GM13977 (cell line): ENCODE data around the gene ISL2.

ENCODE experiments used
- DNase-seq: peaks from one replicate; pipeline ENCODE4 v3.0.0; 2012; ENCODE audit warnings: low spot score
- CTCF ChIP-seq: IDR thresholded peaks from 2 replicates; pipeline ENCODE4 v1.5.1; 2012; ENCODE audit warnings: mild to moderate bottlenecking, control low read depth; ENCODE audit not compliant: insufficient read depth; ENCODE audit errors: extremely low read depth, missing control alignments
- in situ Hi-C: fragments of 300-500 bp; cut with MboI; formaldehyde crosslinking; loops from one replicate; pipeline ENCODE4 v1.12.0; 2022; ENCODE audit warnings: low sequenced_read_pairs, low pct_unique_long_range_greater_than_20kb, mixed read lengths, inconsistent platforms; ENCODE audit not compliant: unreplicated experiment

The ISL2 gene

DNA sequence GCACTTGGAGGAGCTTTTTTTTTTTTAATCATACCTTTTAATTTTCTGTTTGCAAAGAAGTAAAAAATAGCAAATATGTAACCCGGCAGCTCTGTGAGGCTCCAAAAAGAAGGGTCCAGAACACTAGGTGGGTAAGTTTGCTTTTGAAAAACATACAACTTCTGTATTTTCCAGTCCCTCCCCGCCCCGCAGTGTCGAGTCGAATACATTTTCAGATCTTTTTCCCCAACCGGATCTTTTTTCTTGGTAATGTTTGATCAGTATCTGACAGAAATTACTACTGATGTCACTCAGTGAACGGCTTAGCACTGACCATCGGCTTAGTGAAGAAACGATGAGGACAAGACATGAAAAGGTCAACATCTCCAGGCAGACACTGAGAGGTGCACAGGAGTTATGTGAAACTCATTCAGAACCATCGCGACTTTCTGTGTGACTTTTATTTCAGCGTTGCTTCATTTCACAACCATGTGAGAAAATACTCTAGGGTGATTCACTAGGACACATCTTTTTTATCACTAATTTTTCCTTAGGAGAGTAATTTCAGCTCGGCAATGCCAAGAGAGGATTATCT, 11.0 kb downstream of the ISL2 start:
- TF ChIP-seq CTCF: no peak
- no peak for DNase-seq
- in situ Hi-C loops: no loop called here

GRCh38 chr15:76349301-76350070, 12.9 kb downstream of the ISL2 start:
- in situ Hi-C loops: no loop called here
- DNase-seq: no peak
- TF ChIP-seq CTCF: no peak

DNA sequence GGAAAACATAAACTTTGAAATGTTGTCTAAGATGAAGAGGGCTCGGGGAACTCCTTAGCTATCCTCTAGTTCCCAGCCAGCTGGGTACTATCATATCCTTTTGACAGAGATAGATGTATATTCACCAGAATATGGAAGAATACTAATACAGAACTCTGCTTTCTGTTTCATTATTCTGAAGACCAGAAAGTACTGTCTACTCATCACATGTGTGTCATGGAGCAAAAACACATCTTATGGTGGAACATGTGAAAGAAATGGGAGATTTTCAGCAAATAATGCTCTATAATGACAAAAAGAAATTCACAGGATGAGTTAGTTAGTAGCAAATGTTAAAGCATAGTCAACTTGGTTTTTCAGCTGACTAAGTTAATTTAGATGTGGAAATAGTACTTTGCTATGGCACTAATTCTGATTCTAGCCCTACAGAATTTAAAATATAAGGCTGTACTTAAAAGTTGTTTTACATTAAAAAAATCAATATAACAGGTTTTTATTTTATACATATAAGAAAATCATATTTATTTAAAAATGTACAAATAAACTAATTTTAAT, 16.5 kb downstream of the ISL2 start:
- in situ Hi-C loops: no loop called here
- DNase-seq: no peak
- TF ChIP-seq CTCF: no peak

DNA sequence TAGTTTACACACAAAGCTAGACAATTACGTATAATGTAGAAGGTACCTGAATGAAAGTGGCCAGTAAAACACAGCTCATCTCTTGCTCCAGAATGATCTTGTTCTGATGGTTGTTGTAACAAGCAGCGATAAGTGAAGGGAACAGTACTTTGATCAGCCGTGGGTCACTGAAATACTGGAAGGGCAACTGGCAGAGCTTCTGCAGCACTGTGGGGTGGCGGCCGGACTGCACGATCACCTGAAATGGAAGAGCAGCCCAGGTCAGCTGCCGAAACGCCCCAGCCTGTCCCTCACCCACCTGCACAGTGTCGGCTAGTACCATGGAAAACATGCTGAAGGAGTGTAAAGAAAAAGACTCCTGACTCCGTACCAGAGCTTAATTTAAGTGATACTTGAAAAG, 17.3 kb downstream of the ISL2 start:
- no peak for TF ChIP-seq CTCF
- in situ Hi-C loops: no loop called here
- DNase-seq: no peak

- DNase-seq: no peak
- in situ Hi-C loops: no loop called here
- no peak for TF ChIP-seq CTCF
These were observed 18.4 kb downstream of the ISL2 start for GRCh38 chr15:76354823-76355440.

DNA sequence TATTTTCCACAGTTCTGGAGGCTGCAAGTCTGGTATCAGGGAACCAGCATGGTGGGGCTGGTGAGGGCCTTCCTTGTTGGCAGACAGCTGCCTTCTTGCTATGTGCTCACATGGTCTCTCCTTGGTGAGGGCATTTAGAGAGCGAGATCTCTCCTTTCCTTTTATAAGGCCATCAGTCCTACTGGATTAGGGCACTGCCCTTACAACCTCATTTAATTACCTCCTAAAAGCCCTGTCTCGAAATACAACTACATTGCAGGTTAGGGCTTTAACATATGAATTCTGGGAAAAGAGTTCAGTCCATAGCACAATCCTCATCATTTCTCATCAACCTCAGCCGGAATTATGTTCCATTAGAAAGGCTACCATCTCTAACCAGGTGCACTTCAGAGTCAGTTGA, 21.9 kb downstream of the ISL2 start:
- no peak for DNase-seq
- in situ Hi-C loops: no loop called here
- no peak for TF ChIP-seq CTCF
